PC-3 (cell line): ENCODE data around the gene PRELID1.

Experiments
- CTCF ChIP-seq: fragments of 300-600 bp; sonication (generic); conservative IDR thresholded peaks from 2 replicates; pipeline ENCODE4 v1.5.1; 2017; ENCODE audit warnings: antibody characterized with exemption, low read depth, mild to moderate bottlenecking, low read length
- EZH2 ChIP-seq: fragments of 300-600 bp; sonication (generic); IDR thresholded peaks from one replicate; pipeline ENCODE4 v1.6.1; 2017; ENCODE audit warnings: antibody characterized with exemption, mild to moderate bottlenecking, low read length; ENCODE audit not compliant: unreplicated experiment
- EZH2phosphoT487 ChIP-seq: fragments of 300-600 bp; sonication (generic); IDR thresholded peaks from 2 replicates; pipeline ENCODE4 v1.6.1; 2018; ENCODE audit warnings: mild to moderate bottlenecking, antibody characterized with exemption, low read length, borderline replicate concordance

GRCh38 chr5:177317959-177318377, 14.4 kb downstream of the PRELID1 start:
- TF ChIP-seq EZH2 (no peak), CTCF (peak; percentile 99), EZH2phosphoT487 (no peak)
